Measurements from ENCODE around the gene STAB2.

DNA sequence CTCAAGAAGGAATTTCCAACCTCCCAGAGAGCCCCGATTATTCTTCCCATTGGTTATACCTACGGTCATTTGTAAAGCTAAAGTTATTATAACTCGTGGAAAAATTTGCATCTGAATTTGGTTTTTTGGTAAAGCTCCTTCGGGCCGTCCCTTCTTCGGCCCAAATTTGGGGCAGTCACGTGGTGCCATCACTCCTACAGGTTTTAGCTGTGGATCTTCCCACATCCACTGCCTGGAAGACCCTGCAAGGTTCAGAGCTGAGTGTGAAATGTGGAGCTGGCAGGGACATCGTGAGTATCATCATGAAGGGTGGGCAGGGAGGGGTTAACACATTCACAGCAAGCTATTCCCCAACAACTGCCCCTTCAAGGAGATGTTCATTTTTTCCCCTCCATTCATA, 148.2 kb downstream of the STAB2 start:
- no peak for TF ChIP-seq POLR2A (IDR thresholded peaks at IDR 0.05)
- no peak for TF ChIP-seq CTCF (IDR thresholded peaks at IDR 0.05)
